ENCODE measurements around the gene TNFAIP1.

The TNFAIP1 gene

GRCh38 chr17:28345419-28346198 lies 10.0 kb downstream of the TNFAIP1 start:
- DNase-seq (ENCODE audit: low read depth): no peak

- DNase-seq (ENCODE audit: low read depth): no peak
Observed at GRCh38 chr17:28346199-28346580, 10.6 kb downstream of the TNFAIP1 start.

- no peak for DNase-seq (ENCODE audit: low read depth)
Observed at GRCh38 chr17:28346746-28347246, 11.2 kb downstream of the TNFAIP1 start.

- DNase-seq (ENCODE audit: low read depth): peak; percentile 75
Observed at GRCh38 chr17:28347261-28347891, 11.8 kb downstream of the TNFAIP1 start.

GRCh38 chr17:28348979-28349378 lies 13.4 kb downstream of the TNFAIP1 start:
- DNase-seq (ENCODE audit: low read depth): no peak

- no peak for DNase-seq (ENCODE audit: low read depth)
Observed at GRCh38 chr17:28350271-28350670, 14.7 kb downstream of the TNFAIP1 start.

GRCh38 chr17:28357061-28357900 lies 21.7 kb downstream of the TNFAIP1 start, which contains the start of gene POLDIP2:
Gene POLDIP2 (minus strand): TSS chr17:28357527. CDS start chr17:28357448, 79 bp downstream.
- DNase-seq (ENCODE audit: low read depth): peak; percentile 85

- no peak for DNase-seq (ENCODE audit: low read depth)
Observed at GRCh38 chr17:28357901-28358197, 22.3 kb downstream of the TNFAIP1 start.

- DNase-seq (ENCODE audit: low read depth): no peak
Observed at GRCh38 chr17:28363186-28363585, 27.6 kb downstream of the TNFAIP1 start.

GRCh38 chr17:28363776-28364650 lies 28.5 kb downstream of the TNFAIP1 start:
- DNase-seq (ENCODE audit: low read depth): no peak

- DNase-seq (ENCODE audit: low read depth): no peak
Observed at GRCh38 chr17:28364665-28365363, 29.3 kb downstream of the TNFAIP1 start, which contains the start of gene SEBOX. Gene SEBOX (minus strand): TSS chr17:28365199. CDS start chr17:28365151, 48 bp downstream.

GRCh38 chr17:28365487-28365886 lies 29.9 kb downstream of the TNFAIP1 start:
- no peak for DNase-seq (ENCODE audit: low read depth)

- DNase-seq (ENCODE audit: low read depth): no peak
Observed at GRCh38 chr17:28366605-28367004, 31.0 kb downstream of the TNFAIP1 start.

- DNase-seq (ENCODE audit: low read depth): no peak
Observed at GRCh38 chr17:28367641-28368305, 32.2 kb downstream of the TNFAIP1 start.

GRCh38 chr17:28368306-28368831 lies 32.8 kb downstream of the TNFAIP1 start:
- DNase-seq (ENCODE audit: low read depth): no peak

- no peak for DNase-seq (ENCODE audit: low read depth)
Observed at GRCh38 chr17:28368915-28369683, 33.5 kb downstream of the TNFAIP1 start.

- DNase-seq (ENCODE audit: low read depth): no peak
Observed at GRCh38 chr17:28369684-28370034, 34.1 kb downstream of the TNFAIP1 start.

GRCh38 chr17:28370035-28370743 lies 34.6 kb downstream of the TNFAIP1 start, which contains the start of gene VTN:
Gene VTN (minus strand): TSS chr17:28370307. CDS start chr17:28370203, 104 bp downstream.
- DNase-seq (ENCODE audit: low read depth): no peak

- DNase-seq (ENCODE audit: low read depth): no peak
Observed at GRCh38 chr17:28370744-28371103, 35.2 kb downstream of the TNFAIP1 start.

All from GM04504 (cell line).